Globus pallidus (tissue), 1 donor: ENCODE data around the gene GLRB.
"Not testable (repeated sequence)": the region's sequence is repeated elsewhere in the genome, so short reads cannot be mapped to it uniquely, and the experiment has no call there.

Source experiments
- DNase-seq: peaks from one replicate; pipeline ENCODE4 v3.0.0-alpha.2; 2015; ENCODE audit warnings: low spot score

Gene GLRB

DNA sequence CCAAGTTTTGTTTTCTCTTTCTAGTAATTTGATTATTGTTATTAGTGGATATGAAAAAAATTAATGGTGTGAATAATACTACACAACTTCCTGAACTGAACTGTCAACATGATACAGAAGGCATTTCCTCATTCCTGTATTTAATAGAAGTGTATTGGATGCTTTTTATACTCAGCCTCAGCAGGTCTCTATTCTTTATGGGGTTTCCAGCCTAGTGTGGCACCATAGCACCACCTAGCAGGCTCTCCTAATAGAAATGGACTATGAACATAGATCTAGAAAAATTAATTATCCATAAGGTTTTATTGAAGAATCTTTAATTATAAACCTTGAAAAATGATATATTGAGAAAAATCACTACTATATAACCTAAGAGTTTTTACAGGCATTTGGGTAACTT, 52.4 kb downstream of the GLRB start:
- DNase-seq = peak; percentile 9

DNA sequence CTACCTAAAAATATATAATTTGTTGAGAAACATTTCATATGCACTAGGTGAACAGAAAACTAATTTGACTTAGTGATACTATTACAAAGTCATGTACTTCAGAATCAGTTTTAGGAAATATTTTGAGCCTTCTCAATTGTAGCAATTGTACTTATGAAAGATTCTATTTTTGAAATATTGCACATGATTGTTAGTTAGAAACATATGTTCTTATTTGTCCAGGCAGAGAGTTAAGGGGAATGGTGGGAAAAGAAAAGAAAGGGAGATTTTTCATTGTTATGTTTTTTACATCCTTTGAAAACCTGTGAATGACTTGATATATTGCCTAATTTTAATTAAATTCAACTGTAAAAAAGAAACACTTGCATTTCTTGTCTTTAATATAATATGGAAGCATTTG, 66.0 kb downstream of the GLRB start:
- DNase-seq = no peak

DNA sequence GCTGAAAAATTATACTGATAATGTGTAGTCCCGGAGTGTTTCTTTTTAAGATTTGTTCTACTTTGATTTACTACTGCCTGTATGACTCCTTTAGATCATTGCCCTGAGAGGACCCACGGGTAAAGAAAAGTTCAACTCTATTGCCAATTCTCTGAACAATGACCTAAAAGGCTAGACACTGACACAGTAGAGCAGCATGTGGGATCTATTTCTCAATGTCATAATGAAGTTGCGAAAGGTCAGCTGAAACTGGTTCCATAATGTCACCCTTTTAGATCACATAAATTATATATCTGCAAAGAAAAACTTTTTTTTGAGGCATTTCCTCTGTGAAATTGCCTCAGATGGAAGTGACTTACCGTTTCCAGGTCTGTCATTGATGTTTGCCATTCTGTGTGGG, 67.4 kb downstream of the GLRB start:
- DNase-seq = no peak

GRCh38 chr4:157151711-157152110, 75.8 kb downstream of the GLRB start:
- no peak for DNase-seq

- DNase-seq = no peak
These were observed 90.1 kb downstream of the GLRB start for GRCh38 chr4:157165935-157166610.

GRCh38 chr4:157170321-157170720, 94.4 kb downstream of the GLRB start:
- no peak for DNase-seq

- no peak for DNase-seq
These were observed 96.1 kb downstream of the GLRB start for GRCh38 chr4:157172011-157172410.

DNA sequence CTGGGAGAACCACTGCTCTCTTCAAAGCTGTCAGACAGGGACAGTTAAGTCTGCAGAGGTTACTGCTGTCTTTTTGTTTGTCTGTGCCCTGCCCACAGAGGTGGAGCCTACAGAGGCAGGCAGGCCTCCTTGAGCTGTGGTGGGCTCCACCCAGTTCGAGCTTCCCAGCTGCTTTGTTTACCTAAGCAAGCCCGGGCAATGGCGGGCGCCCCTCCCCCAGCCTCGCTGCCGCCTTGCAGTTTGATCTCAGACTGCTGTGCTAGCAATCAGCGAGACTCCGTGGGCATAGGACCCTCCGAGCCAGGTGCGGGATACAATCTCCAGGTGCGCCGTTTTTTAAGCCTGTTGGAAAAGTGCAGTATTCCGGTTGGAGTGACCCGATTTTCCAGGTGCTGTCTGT, 104.3 kb downstream of the GLRB start:
- not testable (repeated sequence) for DNase-seq

DNA sequence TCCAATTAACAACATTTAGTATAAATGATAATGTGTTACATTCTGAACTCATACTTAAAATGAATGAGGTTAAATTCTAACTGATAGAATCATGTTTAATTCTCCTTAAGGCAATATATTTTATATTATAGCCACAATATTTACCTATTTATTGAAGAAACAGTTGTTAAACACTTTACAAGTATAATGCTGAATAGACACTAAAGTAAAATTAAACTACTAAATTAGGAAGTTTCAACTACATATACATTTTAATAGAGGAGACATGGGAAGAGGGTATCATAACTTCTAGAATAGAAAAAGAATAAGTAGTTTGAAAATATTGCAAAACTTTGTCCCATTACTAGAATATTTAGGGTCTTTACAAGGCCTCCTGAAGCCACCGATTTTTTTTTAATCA, 108.3 kb downstream of the GLRB start:
- DNase-seq = no peak

GRCh38 chr4:157185363-157185762, 109.4 kb downstream of the GLRB start:
- DNase-seq = no peak

- no peak for DNase-seq
These were observed 119.4 kb downstream of the GLRB start for GRCh38 chr4:157195374-157195773.

DNA sequence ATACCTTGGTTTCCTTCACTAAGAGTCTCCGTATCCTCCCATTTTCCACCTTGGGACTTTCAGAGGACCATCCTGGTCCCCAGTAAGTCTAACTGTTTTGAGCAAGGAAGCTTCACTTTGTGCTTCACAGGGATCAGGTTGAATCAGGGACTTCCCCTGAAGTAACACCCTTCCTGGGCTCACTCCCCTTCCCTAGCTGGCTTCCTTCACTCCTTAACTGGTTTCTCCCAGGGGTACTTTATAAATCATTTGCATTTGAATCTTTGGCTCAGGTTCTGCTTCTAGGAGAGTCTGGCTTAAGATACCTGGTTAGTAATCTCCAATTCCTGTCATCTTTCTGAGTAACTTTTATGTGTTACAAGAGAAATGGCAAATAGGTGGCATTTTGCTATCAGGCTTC, 120.1 kb downstream of the GLRB start:
- DNase-seq = no peak

- DNase-seq = no peak
These were observed 128.8 kb downstream of the GLRB start for GRCh38 chr4:157204634-157205244.

- no peak for DNase-seq
These were observed 141.8 kb downstream of the GLRB start for GRCh38 chr4:157217708-157218107.

- DNase-seq = no peak
These were observed 143.9 kb downstream of the GLRB start for GRCh38 chr4:157219711-157220370.

- peak; percentile 80 for DNase-seq
These were observed 144.5 kb downstream of the GLRB start, which contains the start of gene GRIA2 for GRCh38 chr4:157220371-157220881. Gene GRIA2, plus strand, starts transcription at chr4:157220728. Its CDS starts 315 bp downstream, at chr4:157221043.

GRCh38 chr4:157221426-157221894, 145.5 kb downstream of the GLRB start:
- peak; percentile 72 for DNase-seq
